ENCODE data around the gene TBPL2. TPM values are rescaled to one million over a fixed set of nuclear protein-coding genes. Genes with fewer than 3 reads are reported as not detected.
A peak's percentile ranks its signal among the peaks of the same experiment; 100 is the strongest.
"Not testable (repeated sequence)": the region's sequence is repeated elsewhere in the genome, so short reads cannot be mapped to it uniquely, and the experiment has no call there.

Gene TBPL2
- total RNA-seq: not detected

DNA sequence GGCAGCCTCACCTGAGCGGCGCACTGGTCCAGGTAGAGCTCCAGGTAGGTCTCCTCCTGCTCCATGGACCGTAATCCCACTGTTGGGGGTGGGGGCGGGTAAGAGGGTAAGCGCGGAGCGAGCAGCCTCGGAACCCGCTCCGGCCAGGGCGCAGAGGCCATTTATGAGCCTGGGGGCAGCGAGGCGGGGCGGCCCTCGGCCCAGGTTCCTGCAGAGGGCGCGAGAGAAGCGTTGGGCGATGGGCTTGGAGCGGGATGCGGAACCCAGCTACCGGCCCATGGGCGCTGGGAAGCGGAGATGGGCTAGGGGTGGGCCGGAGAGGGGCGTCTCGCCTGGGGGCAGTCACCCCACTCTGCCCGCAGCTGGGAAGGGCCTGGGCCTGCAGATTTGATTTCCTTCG, at the start of gene TBPL2:
TBPL2 (minus strand) TSS at position 232 of the 400 bp plus-strand sequence; CDS start at position 65, 167 bp downstream.
- DNase-seq (ENCODE audit: low spot score in 2 of 2): no peak
- H3K36me3 Mint-ChIP-seq: no peaks in the 10 kb centered on the region
- no peak within 1 kb of the TSS for H3K27ac Mint-ChIP-seq
- no peak for ATAC-seq
- no peaks in the 10 kb centered on the region for H3K9me3 Mint-ChIP-seq

DNA sequence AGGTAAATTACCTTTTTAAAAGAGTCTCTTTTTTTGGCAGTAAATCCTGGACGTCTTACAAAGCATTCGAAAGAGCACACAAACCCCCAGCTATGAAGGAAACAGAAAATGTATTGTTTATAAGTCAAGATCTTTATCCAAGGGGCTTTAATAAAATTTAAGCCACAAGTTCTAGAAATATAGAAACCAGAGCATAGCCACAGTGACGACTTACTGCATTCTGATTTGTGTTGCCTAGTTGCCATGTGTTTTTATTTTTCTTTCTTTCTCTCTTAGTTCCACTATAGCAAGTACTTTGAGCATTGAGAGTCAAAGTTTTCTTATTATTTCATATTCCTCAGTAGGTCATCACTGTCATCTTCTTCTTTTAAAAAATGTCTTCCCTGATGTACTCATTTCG, 47.8 kb upstream of the TBPL2 start:
- H3K27ac Mint-ChIP-seq: no peak overlapping the region
- H3K36me3 Mint-ChIP-seq: peaks cover 0 to 2% of the 10 kb centered on the region in 2 donors
- DNase-seq (ENCODE audit: low spot score in 2 of 2) (no peak), ATAC-seq (no peak)
- H3K9me3 Mint-ChIP-seq: peaks cover 0 to 2% of the 10 kb centered on the region in 2 donors

DNA sequence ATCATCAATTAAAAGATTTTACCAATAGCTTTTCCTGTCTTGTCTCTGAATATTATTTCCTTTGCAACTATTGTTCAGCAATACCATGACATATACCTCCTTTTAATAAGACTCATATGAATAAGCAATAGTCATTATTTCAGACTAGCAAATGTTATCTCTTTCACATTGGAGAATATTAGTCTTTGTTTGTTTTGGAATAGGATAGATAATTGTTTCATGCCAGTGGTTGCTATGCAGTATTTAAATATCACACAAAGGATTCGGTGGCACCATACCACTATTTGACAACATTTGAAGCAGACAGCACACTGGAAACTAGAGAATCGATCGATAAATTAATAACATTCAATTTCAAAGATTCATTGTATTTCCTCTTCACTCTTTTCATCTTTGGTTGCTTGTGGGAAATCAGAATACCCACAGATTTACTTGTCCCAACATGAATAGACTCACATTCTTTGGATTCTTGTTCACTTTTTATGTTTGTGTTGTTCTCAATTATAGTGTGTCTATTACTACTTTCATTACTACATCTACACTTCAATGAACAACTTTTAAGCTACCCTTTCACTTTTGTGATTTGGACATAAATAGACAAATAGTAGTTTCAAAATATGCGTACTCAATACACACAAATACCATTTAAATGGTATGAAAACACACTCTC, 42.7 kb upstream of the TBPL2 start:
- DNase-seq (ENCODE audit: low spot score in 2 of 2) (no peak), ATAC-seq (no peak)
- H3K9me3 Mint-ChIP-seq: no peaks in the 10 kb centered on the region
- H3K36me3 Mint-ChIP-seq: no peaks in the 10 kb centered on the region
- H3K27ac Mint-ChIP-seq: no peak overlapping the region

DNA sequence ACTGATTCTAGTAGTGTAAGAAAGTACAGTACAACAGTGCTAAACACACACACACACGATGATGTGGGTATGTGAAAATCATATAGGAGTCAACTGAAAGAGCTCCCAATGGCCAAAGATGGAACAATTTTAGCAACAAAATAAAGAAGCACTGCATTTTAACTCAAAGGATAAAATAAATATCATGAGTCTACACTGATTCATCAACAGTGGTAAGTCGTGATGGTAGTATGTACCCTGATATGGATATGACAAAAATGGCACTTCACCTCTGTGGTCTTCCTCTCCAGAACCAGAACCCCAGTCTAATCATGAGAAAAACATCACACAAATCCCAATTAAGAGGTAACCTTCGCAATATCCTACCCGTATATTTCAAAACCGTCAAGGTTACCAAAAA, 41.4 kb upstream of the TBPL2 start:
- no peak overlapping the region for H3K27ac Mint-ChIP-seq
- DNase-seq (ENCODE audit: low spot score in 2 of 2): no peak
- H3K36me3 Mint-ChIP-seq: no peaks in the 10 kb centered on the region
- no peaks in the 10 kb centered on the region for H3K9me3 Mint-ChIP-seq
- ATAC-seq: no peak

DNA sequence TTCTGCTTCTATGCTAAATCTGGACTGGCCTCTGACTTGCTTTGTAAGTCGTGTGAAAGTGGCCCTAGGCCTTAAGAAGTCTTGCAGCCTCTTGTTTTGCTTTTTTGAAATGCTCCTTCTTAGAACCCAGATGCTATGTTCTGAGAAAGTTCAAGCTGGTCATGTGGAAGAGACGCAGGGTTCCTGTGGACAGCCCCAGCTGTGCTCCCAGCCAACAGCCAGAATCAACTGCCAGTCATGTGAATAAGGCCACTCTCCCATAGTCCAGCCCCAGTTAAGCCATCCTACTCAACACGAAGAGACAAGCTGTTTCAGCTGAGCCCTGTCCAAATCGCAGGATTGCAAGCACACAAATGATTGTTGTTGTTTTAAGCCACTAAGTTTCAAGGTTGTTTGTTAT, 37.3 kb upstream of the TBPL2 start:
- H3K9me3 Mint-ChIP-seq: no peaks in the 10 kb centered on the region
- DNase-seq (ENCODE audit: low spot score in 2 of 2) (no peak), ATAC-seq (no peak)
- H3K27ac Mint-ChIP-seq: no peak overlapping the region
- no peaks in the 10 kb centered on the region for H3K36me3 Mint-ChIP-seq

DNA sequence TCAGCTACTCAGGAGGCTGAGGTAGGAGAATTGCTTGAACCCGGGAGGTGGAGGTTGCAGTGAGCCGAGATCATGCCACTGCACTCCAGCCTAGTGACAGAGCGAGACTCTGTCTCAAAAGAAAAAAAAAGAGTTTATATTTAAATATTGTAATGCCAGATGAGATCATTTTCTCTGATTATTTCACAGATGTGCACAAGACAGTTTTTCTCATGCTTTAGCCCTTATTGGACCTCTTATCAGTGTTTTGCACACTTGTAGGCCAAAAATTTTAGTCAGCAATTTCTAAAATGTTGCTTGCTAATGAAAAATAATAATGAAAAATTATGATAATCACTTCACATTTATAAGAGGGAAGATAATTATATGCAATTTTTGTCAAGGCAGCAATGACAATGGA, 36.0 kb upstream of the TBPL2 start:
- not testable (repeated sequence) for H3K9me3 Mint-ChIP-seq; ATAC-seq; DNase-seq (ENCODE audit: low spot score in 2 of 2); H3K36me3 Mint-ChIP-seq; H3K27ac Mint-ChIP-seq

DNA sequence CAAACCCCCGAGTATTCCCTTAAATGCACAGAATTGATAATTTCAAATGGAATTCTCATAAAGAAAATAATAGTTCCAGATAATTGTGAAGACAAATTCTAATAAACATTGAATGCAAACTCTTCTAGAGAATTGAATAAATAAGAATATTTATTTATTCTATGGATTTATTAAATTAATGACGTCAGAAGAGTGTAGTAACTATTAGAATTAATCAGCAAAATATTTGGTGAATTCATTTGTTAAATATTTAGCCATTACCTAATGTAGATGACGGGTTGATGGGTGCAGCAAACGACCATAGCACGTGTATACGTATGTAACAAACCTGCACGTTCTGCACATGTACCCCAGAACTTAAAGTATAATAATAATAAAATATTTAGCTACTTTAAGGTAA, 33.4 kb upstream of the TBPL2 start:
- ATAC-seq (no peak), DNase-seq (ENCODE audit: low spot score in 2 of 2) (no peak)
- H3K9me3 Mint-ChIP-seq: no peaks in the 10 kb centered on the region
- no peak overlapping the region for H3K27ac Mint-ChIP-seq
- no peaks in the 10 kb centered on the region for H3K36me3 Mint-ChIP-seq

DNA sequence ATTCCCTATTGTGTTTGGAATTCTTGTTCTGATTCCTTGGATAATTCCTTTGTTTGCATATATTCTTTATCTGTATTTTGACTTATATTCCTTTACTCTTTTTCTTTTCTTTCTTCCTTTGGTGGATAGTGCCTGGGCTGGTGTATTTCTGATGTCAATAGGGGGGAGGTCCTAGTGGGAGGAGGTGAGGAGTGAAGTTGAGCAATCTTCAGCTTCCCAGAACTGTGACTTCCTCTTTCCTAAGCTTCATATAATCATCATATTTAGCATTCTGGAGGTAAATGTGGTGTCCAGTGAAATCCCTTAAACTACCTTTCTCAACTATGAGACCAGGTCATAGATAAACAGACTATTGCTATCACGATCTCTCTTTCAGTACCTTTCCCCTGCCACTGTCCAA, 29.6 kb upstream of the TBPL2 start:
- Mint-ChIP-seq H3K9me3 (no peaks in the 10 kb centered on the region), H3K36me3 (no peaks in the 10 kb centered on the region), H3K27ac (no peak overlapping the region)
- DNase-seq (ENCODE audit: low spot score in 2 of 2) (no peak), ATAC-seq (no peak)

DNA sequence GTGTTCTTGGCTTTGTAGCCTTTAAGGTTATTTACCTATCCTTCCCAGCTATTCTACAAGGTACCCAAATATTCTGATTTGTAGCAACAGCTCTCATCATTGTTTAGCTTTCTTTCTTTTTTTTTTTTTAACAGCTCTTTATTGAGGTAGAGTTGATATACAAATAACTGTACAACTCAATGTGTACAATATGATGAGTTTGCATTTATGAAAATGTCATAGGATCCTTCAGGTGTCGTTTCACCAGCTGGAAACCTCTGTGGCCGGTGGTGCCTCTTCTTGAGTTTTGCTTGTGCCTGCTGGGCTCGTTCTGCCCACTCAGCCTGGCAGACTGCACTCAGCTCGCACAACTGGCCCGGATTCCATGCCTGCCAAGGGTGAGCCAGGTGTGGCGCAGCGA, 26.9 kb upstream of the TBPL2 start:
- Mint-ChIP-seq H3K27ac (no peak overlapping the region), H3K9me3 (no peaks in the 10 kb centered on the region), H3K36me3 (no peaks in the 10 kb centered on the region)
- DNase-seq (ENCODE audit: low spot score in 2 of 2) (no peak), ATAC-seq (no peak)

DNA sequence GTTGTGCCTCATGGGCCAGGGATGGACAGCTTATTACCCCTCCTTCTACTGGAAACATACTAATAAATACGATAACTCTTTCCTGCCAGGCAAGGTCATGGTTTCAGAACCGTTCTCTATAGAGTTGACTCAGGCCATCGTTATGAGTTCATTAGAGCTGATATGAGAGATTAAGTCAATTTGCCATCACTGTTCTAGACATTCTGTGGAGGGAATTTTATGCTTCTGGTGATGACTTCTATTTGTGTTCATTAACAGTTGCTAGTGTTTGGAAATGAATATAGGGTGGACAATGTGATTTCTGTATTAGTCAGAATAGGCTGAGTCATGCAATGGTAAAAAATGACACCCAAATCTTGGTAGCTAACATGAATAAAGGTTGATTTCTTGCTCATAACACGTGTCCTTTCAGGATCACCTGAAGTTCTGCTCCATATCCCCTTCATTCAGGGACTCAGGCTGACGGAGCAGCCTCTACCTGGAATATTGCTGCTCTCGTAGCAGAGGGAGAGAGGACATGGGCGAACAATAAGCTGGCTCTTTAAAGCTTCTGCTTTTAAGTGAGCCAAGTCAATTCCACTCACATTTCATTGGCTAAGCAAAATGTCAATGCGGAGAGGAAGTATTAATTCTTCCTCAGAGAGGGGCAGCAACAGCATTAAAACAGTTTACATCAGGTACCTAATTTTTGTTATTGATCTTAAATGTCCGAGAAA, 18.5 kb upstream of the TBPL2 start:
- no peaks in the 10 kb centered on the region for H3K9me3 Mint-ChIP-seq
- peak overlapping the region in 1 of 2 donors; percentile 15 for H3K27ac Mint-ChIP-seq
- peaks cover 0 to 4% of the 10 kb centered on the region in 2 donors for H3K36me3 Mint-ChIP-seq
- DNase-seq (ENCODE audit: low spot score in 2 of 2) (no peak), ATAC-seq (peak; percentile 66 to 78)

DNA sequence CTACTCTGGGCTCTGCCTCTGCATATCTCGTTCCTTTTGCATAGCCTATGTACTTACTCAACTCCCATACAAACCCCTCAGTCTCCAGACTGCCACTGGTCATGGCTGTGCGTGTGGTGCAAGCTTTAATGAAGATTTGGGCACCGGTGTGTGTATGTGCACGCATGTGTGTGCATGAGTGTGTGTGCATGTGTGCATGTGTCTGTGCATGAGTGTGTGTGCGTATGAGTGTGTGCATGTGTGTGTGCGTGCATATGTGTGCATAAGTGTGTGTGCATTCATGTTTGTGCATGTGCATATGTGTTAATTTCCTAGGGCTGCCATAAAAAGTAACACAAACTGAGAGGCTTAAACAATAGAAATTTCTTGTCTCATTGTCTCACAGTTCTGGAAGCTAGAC, 17.1 kb upstream of the TBPL2 start:
- no peak for ATAC-seq
- Mint-ChIP-seq H3K27ac (no peak overlapping the region), H3K9me3 (no peaks in the 10 kb centered on the region), H3K36me3 (peaks cover 0 to 4% of the 10 kb centered on the region in 2 donors)
- DNase-seq (ENCODE audit: low spot score in 2 of 2): no peak

DNA sequence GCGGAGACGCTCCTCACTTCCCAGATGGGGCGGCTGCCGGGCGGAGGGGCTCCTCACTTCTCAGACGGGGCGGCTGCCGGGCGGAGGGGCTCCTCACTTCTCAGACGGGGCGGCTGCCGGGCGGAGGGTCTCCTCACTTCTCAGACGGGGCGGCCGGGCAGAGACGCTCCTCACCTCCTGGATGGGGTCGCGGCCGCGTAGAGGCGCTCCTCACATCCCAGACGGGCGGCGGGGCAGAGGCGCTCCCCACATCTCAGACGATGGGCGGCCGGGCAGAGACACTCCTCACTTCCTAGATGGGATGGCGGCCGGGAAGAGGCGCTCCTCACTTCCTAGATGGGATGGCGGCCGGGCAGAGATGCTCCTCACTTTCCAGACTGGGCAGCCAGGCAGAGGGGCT, 16.0 kb upstream of the TBPL2 start:
- not testable (repeated sequence) for H3K36me3 Mint-ChIP-seq; H3K9me3 Mint-ChIP-seq; DNase-seq (ENCODE audit: low spot score in 2 of 2); H3K27ac Mint-ChIP-seq; ATAC-seq

DNA sequence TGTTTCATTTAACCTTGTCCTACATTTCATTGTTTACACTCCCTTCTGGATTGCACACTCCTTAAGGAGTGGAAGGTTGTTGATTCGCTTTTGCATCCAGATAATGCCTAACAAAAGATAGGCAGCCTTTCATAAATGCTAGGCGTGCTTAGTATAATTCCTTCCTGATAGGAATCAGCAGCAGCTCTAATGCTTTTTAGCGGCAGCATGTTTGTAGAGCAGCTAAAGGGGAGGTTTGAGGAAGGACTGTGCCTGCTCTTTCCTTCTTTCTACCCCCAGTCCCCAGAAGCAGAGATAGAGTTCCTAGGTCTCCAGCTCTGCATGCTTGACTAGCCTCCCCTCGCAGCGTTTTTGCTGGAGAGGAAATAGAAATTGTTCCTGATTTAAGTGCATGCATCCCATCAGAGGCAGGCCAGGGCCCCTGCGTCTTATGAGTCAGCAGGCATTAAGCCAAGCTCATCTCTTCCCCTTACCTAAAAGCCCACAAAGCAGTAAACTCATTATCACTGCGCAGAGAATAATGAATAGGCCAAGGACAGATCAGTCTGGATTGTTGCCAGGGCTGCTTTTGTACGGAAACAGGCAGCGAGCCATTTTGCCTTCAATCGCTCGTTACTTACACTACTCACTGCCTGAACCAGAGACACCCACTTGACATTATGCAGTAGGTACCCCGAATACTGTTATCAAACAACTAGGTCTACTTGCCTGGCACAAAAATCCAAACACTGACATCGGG, 14.0 kb upstream of the TBPL2 start:
- Mint-ChIP-seq H3K27ac (no peak overlapping the region), H3K9me3 (no peaks in the 10 kb centered on the region)
- ATAC-seq: no peak

DNA sequence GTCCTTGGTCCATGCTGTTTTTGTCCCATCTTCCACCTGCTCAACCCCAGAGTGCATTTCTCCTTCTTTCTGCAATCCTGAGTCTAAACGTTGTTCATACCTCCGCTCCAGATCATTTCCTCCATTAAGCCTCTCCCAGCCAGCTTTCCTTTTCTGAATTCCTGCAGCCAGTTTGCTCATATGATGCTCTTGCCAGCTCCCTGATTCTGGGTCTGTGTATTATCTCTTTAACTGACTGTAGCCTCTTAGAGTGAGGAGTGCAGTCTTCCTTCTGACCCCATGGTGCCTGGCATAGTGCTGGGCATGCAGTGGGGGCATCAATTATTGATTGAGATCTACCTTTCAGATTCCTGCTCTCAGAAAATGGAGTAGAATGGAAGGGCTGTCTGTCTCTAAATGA, 11.5 kb upstream of the TBPL2 start:
- DNase-seq (ENCODE audit: low spot score in 2 of 2) (no peak), ATAC-seq (no peak)
- no peaks in the 10 kb centered on the region for H3K9me3 Mint-ChIP-seq
- no peaks in the 10 kb centered on the region for H3K36me3 Mint-ChIP-seq
- peak overlapping the region in 1 of 2 donors; percentile 10 for H3K27ac Mint-ChIP-seq

More for the DNA sequence above, 14.0 kb upstream of the TBPL2 start:
- DNase-seq (ENCODE audit: low spot score in 2 of 2): no peak
- peaks cover 0 to 4% of the 10 kb centered on the region in 2 donors for H3K36me3 Mint-ChIP-seq

DNA sequence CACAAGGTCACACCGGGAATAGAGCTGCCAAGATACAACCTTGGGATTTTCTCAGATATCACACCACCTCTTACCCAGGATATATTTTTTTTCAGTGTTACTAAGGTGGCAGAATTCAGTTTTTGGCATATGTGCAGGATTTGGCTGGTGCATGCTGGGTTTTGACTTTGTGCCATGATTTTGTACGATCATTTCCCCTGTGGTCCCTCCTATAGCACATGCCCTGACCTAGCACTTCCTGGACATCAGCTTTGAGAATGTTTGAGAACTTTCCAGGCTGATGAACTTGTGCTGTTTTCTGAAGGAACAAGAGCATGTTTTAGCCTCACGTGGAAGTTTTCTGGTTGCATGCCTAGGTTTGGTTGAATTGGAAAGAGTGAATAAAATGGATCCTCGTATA, 11.0 kb upstream of the TBPL2 start:
- ATAC-seq (no peak), DNase-seq (ENCODE audit: low spot score in 2 of 2) (no peak)
- H3K36me3 Mint-ChIP-seq: no peaks in the 10 kb centered on the region
- H3K9me3 Mint-ChIP-seq: no peaks in the 10 kb centered on the region
- no peak overlapping the region for H3K27ac Mint-ChIP-seq

DNA sequence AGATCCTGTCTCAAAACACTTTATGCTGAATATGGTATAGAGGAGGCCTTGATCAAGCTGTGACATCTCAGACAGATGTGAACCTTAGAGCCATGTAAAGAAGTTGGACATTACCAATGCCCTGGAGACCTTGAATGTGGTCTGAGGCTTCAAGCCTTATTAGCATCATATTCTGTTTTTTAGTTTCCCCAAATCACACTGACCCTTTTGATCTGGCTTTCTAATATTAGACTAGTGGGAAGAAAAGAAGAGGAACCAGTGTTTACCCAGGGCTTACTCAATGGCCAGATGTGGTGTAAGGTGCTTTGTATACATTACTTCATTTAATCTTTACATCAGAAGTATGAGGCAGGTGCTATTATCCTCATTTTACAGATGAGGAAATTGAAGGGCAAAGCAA, 10.6 kb upstream of the TBPL2 start:
- Mint-ChIP-seq H3K9me3 (no peaks in the 10 kb centered on the region), H3K36me3 (no peaks in the 10 kb centered on the region), H3K27ac (no peak overlapping the region)
- ATAC-seq (no peak), DNase-seq (ENCODE audit: low spot score in 2 of 2) (no peak)

DNA sequence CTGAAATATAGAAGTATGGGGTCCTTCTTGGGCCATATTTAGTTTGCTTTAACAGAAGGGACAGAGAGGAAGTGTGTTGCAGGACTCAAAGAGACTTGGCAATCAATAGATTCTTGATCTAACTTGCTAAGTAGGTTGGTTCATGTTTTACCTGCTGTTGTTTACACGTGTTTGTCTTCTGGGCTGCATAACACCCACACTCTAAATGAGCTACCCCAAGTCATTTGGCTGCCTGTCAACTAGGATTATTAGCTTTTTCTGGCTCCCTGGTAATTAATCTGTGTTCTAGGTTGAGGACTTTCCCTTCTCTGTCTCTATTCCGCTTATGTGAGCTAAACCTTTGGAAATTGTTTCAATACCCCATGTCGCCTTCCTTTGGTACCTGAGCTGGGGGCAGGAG, 10.1 kb upstream of the TBPL2 start:
- Mint-ChIP-seq H3K9me3 (no peaks in the 10 kb centered on the region), H3K36me3 (no peaks in the 10 kb centered on the region), H3K27ac (no peak overlapping the region)
- ATAC-seq: no peak
- no peak for DNase-seq (ENCODE audit: low spot score in 2 of 2)
